ENCODE measurements around the gene SLC39A11.

SLC39A11 gene

GRCh38 chr17:73042809-73043685 is 49.4 kb downstream of the SLC39A11 start:
- peak; percentile 48 for DNase-seq

DNA sequence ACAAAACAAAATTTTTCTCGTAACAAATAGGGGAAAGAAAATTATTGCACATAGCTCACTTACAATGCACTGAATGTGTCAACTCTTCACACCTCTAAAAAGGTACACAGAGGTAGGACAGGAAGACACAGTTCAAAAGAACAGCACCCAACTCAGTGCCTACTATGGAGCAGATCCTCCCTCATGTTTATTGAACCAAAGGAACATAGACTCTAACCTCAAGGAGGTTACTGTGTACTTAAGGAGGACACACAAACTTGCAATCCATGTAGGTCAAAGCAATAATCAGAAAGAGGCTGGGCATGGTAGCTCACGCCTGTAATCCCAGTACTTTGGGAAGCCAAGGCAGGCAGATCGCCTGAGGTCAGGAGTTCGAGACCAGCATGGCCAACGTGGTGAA is 50.3 kb downstream of the SLC39A11 start:
- no peak for DNase-seq

DNA sequence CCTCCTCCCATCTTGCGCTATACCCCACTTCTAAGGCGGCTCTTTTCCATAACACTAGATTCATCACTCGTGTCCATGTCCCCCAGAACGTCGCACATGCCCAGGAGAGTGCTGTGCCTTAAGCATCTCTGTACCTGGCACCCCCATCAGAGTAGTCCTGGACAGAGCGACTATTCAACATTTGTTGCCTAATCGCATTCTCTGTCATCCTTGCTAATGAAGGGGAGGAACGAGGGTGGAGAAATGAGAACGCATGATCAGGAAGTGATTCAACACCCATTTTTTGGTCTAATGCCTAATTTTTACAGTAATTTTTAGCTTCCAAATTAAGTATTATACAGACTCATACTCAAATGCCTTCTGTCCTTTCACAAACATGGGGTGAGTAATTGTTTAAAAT is 53.2 kb downstream of the SLC39A11 start:
- DNase-seq, result no peak

- DNase-seq, result no peak
Observed at GRCh38 chr17:73031472-73031871, 61.0 kb downstream of the SLC39A11 start.

GRCh38 chr17:73030995-73031394 is 61.5 kb downstream of the SLC39A11 start:
- no peak for DNase-seq

- DNase-seq, result no peak
Observed at GRCh38 chr17:73030501-73030921, 62.0 kb downstream of the SLC39A11 start.

DNA sequence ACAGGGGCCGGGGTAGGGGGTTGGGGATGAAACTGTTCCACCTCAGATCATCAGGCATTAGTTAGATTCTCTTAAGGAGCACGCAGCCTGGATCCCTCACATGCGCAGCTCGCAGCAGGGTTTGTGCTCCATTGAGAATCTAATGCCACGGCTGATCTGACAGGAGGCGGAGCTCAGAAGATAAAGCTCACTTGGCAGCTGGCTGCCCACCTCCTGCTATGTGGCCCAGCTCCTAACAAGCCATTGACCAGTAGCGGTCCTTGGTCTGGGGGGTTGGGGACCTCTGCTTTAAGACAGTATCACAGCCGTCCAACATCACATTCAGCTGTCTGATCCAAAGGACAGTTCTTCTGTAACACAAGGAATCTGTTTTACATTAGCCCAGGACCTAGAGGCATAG is 62.5 kb downstream of the SLC39A11 start:
- DNase-seq, result no peak

GRCh38 chr17:73029021-73029420 is 63.5 kb downstream of the SLC39A11 start:
- DNase-seq, result no peak

GRCh38 chr17:73028299-73028755 is 64.2 kb downstream of the SLC39A11 start:
- no peak for DNase-seq

DNA sequence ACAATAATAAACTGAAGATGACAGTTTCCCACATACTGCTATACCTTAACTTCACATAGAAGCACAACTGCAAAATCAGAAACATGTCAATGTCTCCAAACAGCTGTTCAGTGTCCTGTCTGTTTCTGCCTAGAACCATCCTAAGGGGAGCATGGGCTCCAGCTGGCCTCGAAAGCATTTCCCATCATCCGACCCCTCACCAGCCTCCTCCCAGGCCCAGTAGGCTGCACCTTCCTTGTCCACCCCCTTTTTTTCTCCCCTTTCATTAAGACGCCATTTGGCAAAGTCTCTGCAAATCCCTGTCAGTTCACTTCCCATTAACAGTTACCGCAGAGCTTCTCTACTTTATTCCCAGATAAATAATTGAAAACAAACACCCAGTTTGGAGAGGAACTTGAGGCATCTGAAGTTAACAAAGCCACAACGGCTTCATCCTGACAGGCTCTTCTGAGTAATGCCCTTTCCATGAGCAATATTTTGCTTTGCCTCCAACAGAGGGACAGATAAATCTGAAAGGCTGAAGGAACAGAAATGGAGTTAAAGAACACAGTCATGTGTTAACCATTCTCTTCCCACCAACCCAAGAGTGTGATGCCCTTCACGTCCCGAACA is 65.3 kb downstream of the SLC39A11 start:
- no peak for DNase-seq

DNA sequence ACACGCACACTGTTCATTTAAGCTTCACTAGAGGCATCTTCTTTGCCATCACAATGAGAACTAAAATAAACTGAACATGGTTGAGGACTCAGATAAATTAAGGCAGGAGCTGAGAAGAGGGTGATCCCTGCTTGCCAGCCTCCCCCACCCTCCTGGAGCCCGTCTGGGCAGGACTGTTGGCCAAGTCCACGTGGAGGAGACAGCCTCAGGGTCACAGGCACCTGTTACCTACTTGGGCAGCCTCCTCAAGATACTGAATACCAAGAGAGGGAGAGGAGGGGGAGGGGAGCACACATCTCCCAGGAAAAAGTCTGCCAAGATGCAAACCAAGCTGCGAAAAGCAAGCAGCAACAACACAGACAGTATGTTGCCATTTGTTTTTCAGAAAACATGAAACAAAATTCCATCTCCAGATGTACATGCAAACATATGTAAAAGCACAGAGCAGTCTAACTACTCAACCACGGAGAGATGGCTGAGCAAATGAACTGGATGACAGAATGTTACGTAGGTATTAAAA is 67.4 kb downstream of the SLC39A11 start:
- no peak for DNase-seq

- no peak for DNase-seq
Observed at GRCh38 chr17:73023759-73024158, 68.7 kb downstream of the SLC39A11 start.

- DNase-seq, result no peak
Observed at GRCh38 chr17:73022694-73023093, 69.8 kb downstream of the SLC39A11 start.

DNA sequence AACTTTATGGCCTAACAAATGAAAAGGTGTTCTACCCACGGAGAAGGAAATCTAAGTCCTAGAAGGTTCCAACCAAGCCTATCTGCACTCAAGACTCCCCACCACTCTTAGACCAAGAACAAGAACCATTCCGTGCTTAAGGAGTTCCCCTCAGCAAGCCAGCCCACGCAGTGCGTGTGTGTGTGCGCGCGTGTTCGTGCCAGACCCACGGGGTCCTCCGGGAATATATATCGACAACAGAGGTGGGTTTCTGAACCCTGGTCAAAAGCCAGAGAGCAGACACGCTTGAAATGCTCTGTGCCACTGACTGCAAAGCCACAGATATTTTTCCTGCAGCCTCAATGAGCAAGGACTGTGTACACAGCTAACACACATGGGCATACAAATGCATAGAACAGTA is 70.7 kb downstream of the SLC39A11 start:
- no peak for DNase-seq

- no peak for DNase-seq
Observed at GRCh38 chr17:73020110-73020509, 72.4 kb downstream of the SLC39A11 start.

- DNase-seq, result no peak
Observed at GRCh38 chr17:73018599-73018998, 73.9 kb downstream of the SLC39A11 start.

GRCh38 chr17:73017658-73018057 is 74.8 kb downstream of the SLC39A11 start:
- DNase-seq, result no peak

GRCh38 chr17:73015722-73016276 is 76.7 kb downstream of the SLC39A11 start:
- DNase-seq, result no peak

DNA sequence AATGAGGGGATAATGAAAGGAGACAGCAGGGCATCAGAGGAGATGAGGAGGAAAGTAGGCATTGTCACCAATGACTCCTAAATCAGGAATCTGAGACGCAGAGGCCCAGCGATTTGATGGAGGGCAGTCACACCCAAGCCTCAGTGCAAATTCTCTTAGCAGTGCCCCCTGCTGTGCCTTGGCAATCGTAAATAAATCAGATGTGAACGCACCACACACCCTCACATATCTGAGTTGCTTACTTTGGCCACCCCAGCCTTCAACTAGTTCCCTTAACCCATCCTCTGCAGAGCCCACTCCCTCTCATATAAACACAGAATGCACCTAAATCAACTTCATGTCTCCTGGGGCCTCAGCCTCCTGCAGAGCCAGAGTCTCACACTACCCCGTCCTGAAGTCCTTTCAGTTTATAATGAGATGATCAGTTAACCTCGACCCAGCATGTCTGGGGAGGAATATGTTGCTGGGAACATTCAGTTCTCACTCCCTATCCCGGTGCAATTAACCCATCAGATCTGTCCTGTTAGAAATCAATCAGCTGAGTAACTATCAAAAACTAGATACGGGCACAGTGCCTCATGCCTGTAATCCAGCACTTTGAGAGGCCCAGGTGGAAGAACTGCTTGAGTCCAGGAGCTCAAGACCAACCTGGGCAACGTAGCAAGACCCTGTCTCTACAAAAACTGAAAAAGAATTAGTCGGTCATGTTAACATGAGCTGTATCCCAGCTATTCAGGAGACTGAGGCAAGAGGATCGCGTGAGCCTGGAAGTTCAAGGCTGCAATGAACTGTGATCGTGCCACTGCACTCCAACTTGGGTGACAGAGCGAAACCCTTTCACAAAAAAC is 78.4 kb downstream of the SLC39A11 start:
- DNase-seq, result no peak

GRCh38 chr17:73013301-73013700 is 79.2 kb downstream of the SLC39A11 start:
- no peak for DNase-seq

DNA sequence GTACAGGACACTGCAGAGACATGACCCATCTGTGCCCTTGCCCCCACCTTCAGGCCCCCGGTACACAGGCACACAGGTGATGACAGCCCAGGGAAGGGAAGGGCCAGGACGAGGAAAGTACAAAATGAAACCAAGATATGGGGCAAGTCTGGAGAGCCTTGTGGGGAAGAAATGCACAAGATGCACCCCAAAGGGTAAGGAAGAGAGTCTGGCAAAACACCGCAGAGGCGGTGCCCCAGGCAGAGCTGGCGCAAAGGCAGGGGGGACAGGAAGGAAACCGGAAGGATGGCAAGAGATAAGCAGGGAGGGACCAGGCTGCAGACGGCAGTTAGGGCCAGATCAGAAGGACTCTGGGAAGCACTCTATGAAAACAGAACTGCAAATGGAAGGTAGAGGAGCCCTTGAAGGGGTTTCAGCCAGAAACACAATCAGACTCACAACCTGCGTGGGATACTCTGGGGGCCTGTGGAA is 81.4 kb downstream of the SLC39A11 start:
- no peak for DNase-seq

GRCh38 chr17:73010414-73010813 is 82.1 kb downstream of the SLC39A11 start:
- no peak for DNase-seq

DNA sequence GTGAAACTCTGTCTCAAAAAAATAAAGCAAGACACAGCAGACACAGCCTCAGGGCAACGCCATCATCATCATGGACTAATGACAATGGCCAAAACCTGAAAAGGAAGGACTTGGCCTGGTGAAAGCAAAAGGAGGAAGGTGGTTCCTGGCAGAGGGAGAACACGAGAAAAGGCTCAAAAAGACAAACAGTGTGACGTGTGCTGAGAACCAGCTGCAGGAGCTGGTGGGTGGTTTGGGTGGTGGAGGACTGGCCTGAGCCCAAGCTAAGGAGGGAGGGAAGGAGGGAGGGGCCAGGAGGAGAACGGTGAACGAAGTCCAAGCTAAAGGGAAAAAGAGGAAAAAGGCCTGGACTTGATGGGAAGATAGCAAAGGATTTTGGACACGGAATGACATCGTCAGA is 85.1 kb downstream of the SLC39A11 start:
- no peak for DNase-seq

Data from left hindlimb (tissue), 1 donor.